HG03280 (cell line): ENCODE measurements around the gene WDR1.

ENCODE experiments used
- ATAC-seq: cut with Tn5 transposase; IDR thresholded peaks from one replicate; pipeline ENCODE4 v1.9.1; 2021; ENCODE audit warnings: mild to moderate bottlenecking, moderate library complexity; ENCODE audit not compliant: unreplicated experiment

Gene WDR1

GRCh38 chr4:10085828-10086505, 30.6 kb downstream of the WDR1 start:
- ATAC-seq = no peak

- no peak for ATAC-seq
Observed at GRCh38 chr4:10085386-10085785, 31.2 kb downstream of the WDR1 start.

- ATAC-seq = no peak
Observed at GRCh38 chr4:10084651-10085358, 31.8 kb downstream of the WDR1 start.

GRCh38 chr4:10083861-10084641, 32.5 kb downstream of the WDR1 start:
- no peak for ATAC-seq

GRCh38 chr4:10083331-10083771, 33.2 kb downstream of the WDR1 start:
- ATAC-seq = no peak

GRCh38 chr4:10082459-10083272, 33.9 kb downstream of the WDR1 start:
- no peak for ATAC-seq

- ATAC-seq = no peak
Observed at GRCh38 chr4:10082047-10082446, 34.6 kb downstream of the WDR1 start.

GRCh38 chr4:10081218-10081606, 35.4 kb downstream of the WDR1 start:
- ATAC-seq = no peak

GRCh38 chr4:10080589-10081217, 35.9 kb downstream of the WDR1 start:
- ATAC-seq = no peak

GRCh38 chr4:10079912-10080588, 36.5 kb downstream of the WDR1 start:
- ATAC-seq = no peak

GRCh38 chr4:10079256-10079655, 37.3 kb downstream of the WDR1 start:
- no peak for ATAC-seq

GRCh38 chr4:10078481-10079233, 37.9 kb downstream of the WDR1 start:
- no peak for ATAC-seq

GRCh38 chr4:10077483-10078335, 38.9 kb downstream of the WDR1 start:
- no peak for ATAC-seq

GRCh38 chr4:10077076-10077475, 39.5 kb downstream of the WDR1 start:
- ATAC-seq = no peak

GRCh38 chr4:10075953-10076391, 40.6 kb downstream of the WDR1 start:
- ATAC-seq = no peak

- ATAC-seq = no peak
Observed at GRCh38 chr4:10075158-10075863, 41.3 kb downstream of the WDR1 start.

GRCh38 chr4:10074767-10075105, 41.9 kb downstream of the WDR1 start:
- no peak for ATAC-seq
